SK-N-SH treated with all-trans-retinoic acid at 6 μM for 48 hours (cell line): ENCODE measurements around the gene TRIM44.

Source experiments
- ATAC-seq: fragments of 200-7000 bp; cut with Tn5 transposase; 3 replicates; pipeline ENCODE4 v1.9.1; 2020; ENCODE audit warnings: mild to moderate bottlenecking, moderate library complexity
- ARNTL ChIP-seq: fragments of 450-650 bp; formaldehyde crosslinking; IDR thresholded peaks from 2 replicates; pipeline ENCODE4 v1.5.0; 2020; ENCODE audit warnings: low read depth, mild to moderate bottlenecking, moderate library complexity, borderline replicate concordance
- BACH2 ChIP-seq: fragments of 250-450 bp; sonication (Bioruptor Pico); IDR thresholded peaks from 2 replicates; pipeline ENCODE4 v1.9.0; 2021; ENCODE audit warnings: mild to moderate bottlenecking, borderline replicate concordance
- CREB5 ChIP-seq: fragments of 250-450 bp; sonication (Bioruptor Pico); IDR thresholded peaks from 2 replicates; pipeline ENCODE4 v1.5.1; 2020; ENCODE audit warnings: low read depth, mild to moderate bottlenecking, moderate library complexity
- CSDC2 ChIP-seq: fragments of 250-450 bp; sonication (Bioruptor Pico); IDR thresholded peaks from 2 replicates; pipeline ENCODE4 v1.5.0; 2020; ENCODE audit warnings: mild to moderate bottlenecking, moderate library complexity
- ESRRG ChIP-seq: fragments of 250-450 bp; sonication (Bioruptor Pico); IDR thresholded peaks from 2 replicates; pipeline ENCODE4 v1.6.1; 2021; ENCODE audit warnings: mild to moderate bottlenecking
- GLIS3 ChIP-seq: fragments of 250-450 bp; sonication (Bioruptor Pico); IDR thresholded peaks from 2 replicates; pipeline ENCODE4 v1.5.0; 2020; ENCODE audit warnings: mild to moderate bottlenecking, moderate library complexity
- OSR1 ChIP-seq: fragments of 250-450 bp; sonication (Bioruptor Pico); IDR thresholded peaks from 2 replicates; pipeline ENCODE4 v1.8.0; 2022; ENCODE audit warnings: moderate library complexity, mild to moderate bottlenecking, inconsistent platforms
- POU6F1 ChIP-seq: fragments of 250-450 bp; sonication (Bioruptor Pico); IDR thresholded peaks from 2 replicates; pipeline ENCODE4 v1.8.0; 2021; ENCODE audit warnings: low read depth, mild to moderate bottlenecking, moderate library complexity, borderline replicate concordance
- PPARA ChIP-seq: fragments of 250-450 bp; sonication (Bioruptor Pico); IDR thresholded peaks from 2 replicates; pipeline ENCODE4 v1.5.0; 2020; ENCODE audit warnings: mild to moderate bottlenecking, borderline replicate concordance
- RARB ChIP-seq: fragments of 250-450 bp; sonication (Bioruptor Pico); IDR thresholded peaks from 2 replicates; pipeline ENCODE4 v1.8.0; 2021; ENCODE audit warnings: mild to moderate bottlenecking, moderate library complexity
- SNAI2 ChIP-seq: fragments of 250-450 bp; sonication (Bioruptor Pico); IDR thresholded peaks from 2 replicates; pipeline ENCODE4 v1.5.0; 2020; ENCODE audit warnings: mild to moderate bottlenecking, moderate library complexity
- TCF4 ChIP-seq: fragments of 250-450 bp; sonication (Bioruptor Pico); IDR thresholded peaks from 2 replicates; pipeline ENCODE4 v1.8.0; 2021; ENCODE audit warnings: mild to moderate bottlenecking, moderate library complexity, borderline replicate concordance
- TOX ChIP-seq: fragments of 250-450 bp; sonication (Bioruptor Pico); IDR thresholded peaks from 2 replicates; pipeline ENCODE4 v1.8.0; 2021; ENCODE audit warnings: mild to moderate bottlenecking, moderate library complexity, borderline replicate concordance
- TSHZ2 ChIP-seq: fragments of 250-450 bp; sonication (Bioruptor Pico); IDR thresholded peaks from 2 replicates; pipeline ENCODE4 v1.5.0; 2020; ENCODE audit warnings: mild to moderate bottlenecking, moderate library complexity
- ZC3H10 ChIP-seq: fragments of 250-450 bp; sonication (Bioruptor Pico); IDR thresholded peaks from 2 replicates; pipeline ENCODE4 v1.5.1; 2021; ENCODE audit warnings: mild to moderate bottlenecking, moderate library complexity
- ZFP3 ChIP-seq: fragments of 250-450 bp; sonication (Bioruptor Pico); IDR thresholded peaks from 2 replicates; pipeline ENCODE4 v1.5.0; 2020; ENCODE audit warnings: mild to moderate bottlenecking, moderate library complexity
- ZFP30 ChIP-seq: fragments of 450-650 bp; formaldehyde crosslinking; IDR thresholded peaks from 2 replicates; pipeline ENCODE4 v1.5.0; 2022; ENCODE audit warnings: mild to moderate bottlenecking, moderate library complexity
- ZNF565 ChIP-seq: fragments of 450-650 bp; formaldehyde crosslinking; conservative IDR thresholded peaks from 2 replicates; pipeline ENCODE4 v1.5.0; 2020; ENCODE audit warnings: low read depth, mild to moderate bottlenecking, moderate library complexity
- ZNF8 ChIP-seq: fragments of 450-650 bp; formaldehyde crosslinking; IDR thresholded peaks from 2 replicates; pipeline ENCODE4 v1.5.0; 2020; ENCODE audit warnings: mild to moderate bottlenecking, moderate library complexity
- TF ChIP-seq, protein P1 (sequence below): fragments of 250-450 bp; sonication (Bioruptor Pico); IDR thresholded peaks from 2 replicates; pipeline ENCODE4 v1.5.1; 2021; ENCODE audit warnings: mild to moderate bottlenecking, moderate library complexity
- TF ChIP-seq, protein P2 (sequence below): fragments of 250-450 bp; sonication (Bioruptor Pico); IDR thresholded peaks from 2 replicates; pipeline ENCODE4 v1.8.0; 2020; ENCODE audit warnings: mild to moderate bottlenecking, moderate library complexity, borderline replicate concordance

TRIM44 gene

GRCh38 chr11:35792148-35792845, 129.7 kb downstream of the TRIM44 start:
- no peak for TF ChIP-seq ZNF565 (CRISPR knock-in tag)
- TF ChIP-seq SNAI2 = no peak
- TF ChIP-seq ARNTL = no peak
- TF ChIP-seq ZC3H10 = no peak
- TF ChIP-seq OSR1 (CRISPR knock-in tag) = no peak
- TF ChIP-seq, protein P1, sequence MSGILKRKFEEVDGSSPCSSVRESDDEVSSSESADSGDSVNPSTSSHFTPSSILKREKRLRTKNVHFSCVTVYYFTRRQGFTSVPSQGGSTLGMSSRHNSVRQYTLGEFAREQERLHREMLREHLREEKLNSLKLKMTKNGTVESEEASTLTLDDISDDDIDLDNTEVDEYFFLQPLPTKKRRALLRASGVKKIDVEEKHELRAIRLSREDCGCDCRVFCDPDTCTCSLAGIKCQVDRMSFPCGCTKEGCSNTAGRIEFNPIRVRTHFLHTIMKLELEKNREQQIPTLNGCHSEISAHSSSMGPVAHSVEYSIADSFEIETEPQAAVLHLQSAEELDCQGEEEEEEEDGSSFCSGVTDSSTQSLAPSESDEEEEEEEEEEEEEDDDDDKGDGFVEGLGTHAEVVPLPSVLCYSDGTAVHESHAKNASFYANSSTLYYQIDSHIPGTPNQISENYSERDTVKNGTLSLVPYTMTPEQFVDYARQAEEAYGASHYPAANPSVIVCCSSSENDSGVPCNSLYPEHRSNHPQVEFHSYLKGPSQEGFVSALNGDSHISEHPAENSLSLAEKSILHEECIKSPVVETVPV (CRISPR knock-in tag) = no peak
- no peak for TF ChIP-seq BACH2 (CRISPR knock-in tag)
- TF ChIP-seq TCF4 (CRISPR knock-in tag) = no peak
- no peak for TF ChIP-seq CSDC2
- TF ChIP-seq ZNF8 (CRISPR knock-in tag) = no peak
- no peak for TF ChIP-seq CREB5 (CRISPR knock-in tag)
- no peak for TF ChIP-seq ESRRG
- no peak for TF ChIP-seq GLIS3
- no peak for TF ChIP-seq ZFP30 (CRISPR knock-in tag)
- TF ChIP-seq TSHZ2 (CRISPR knock-in tag) = no peak
- no peak for TF ChIP-seq ZFP3 (CRISPR knock-in tag)
- TF ChIP-seq PPARA (CRISPR knock-in tag) = no peak
- TF ChIP-seq, protein P2, sequence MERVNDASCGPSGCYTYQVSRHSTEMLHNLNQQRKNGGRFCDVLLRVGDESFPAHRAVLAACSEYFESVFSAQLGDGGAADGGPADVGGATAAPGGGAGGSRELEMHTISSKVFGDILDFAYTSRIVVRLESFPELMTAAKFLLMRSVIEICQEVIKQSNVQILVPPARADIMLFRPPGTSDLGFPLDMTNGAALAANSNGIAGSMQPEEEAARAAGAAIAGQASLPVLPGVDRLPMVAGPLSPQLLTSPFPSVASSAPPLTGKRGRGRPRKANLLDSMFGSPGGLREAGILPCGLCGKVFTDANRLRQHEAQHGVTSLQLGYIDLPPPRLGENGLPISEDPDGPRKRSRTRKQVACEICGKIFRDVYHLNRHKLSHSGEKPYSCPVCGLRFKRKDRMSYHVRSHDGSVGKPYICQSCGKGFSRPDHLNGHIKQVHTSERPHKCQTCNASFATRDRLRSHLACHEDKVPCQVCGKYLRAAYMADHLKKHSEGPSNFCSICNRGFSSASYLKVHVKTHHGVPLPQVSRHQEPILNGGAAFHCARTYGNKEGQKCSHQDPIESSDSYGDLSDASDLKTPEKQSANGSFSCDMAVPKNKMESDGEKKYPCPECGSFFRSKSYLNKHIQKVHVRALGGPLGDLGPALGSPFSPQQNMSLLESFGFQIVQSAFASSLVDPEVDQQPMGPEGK (CRISPR knock-in tag) = no peak
- no peak for TF ChIP-seq POU6F1 (CRISPR knock-in tag)
- TF ChIP-seq TOX (CRISPR knock-in tag) = no peak
- TF ChIP-seq, all 23 proteins: peak for 0
- ATAC-seq = peak; percentile 29

DNA sequence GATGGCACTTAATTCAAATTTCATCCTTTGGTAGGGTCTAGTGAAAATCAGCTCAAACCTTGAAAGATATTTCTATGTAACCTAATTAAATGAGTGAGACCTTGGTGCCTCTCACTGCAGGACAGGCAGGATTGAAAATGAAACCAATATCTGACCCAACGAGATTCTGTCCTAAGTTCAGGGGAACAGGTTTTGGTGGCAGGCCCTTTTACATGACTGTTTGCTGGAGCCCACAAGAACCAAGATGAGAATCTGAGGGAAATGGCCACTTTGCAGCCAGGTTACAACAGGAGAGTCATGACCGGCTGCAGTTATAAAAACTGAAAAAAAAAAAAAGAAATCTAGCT, 130.2 kb downstream of the TRIM44 start:
- TF ChIP-seq, protein P2 (CRISPR knock-in tag) = no peak
- no peak for TF ChIP-seq GLIS3
- no peak for TF ChIP-seq ZNF565 (CRISPR knock-in tag)
- no peak for TF ChIP-seq CSDC2
- no peak for TF ChIP-seq BACH2 (CRISPR knock-in tag)
- TF ChIP-seq PPARA (CRISPR knock-in tag) = no peak
- TF ChIP-seq, protein P1 (CRISPR knock-in tag) = no peak
- no peak for TF ChIP-seq RARB
- no peak for TF ChIP-seq ZFP3 (CRISPR knock-in tag)
- TF ChIP-seq TOX (CRISPR knock-in tag) = no peak
- no peak for ATAC-seq
